ENCODE data around the gene ENOX2.

GRCh38 chrX:130896026-130896425 is 7.0 kb downstream of the ENOX2 start:
- TF ChIP-seq POLR2A (IDR thresholded peaks at IDR 0.05; ENCODE audit: low read depth, low read length) (no peak), TAF1 (IDR thresholded peaks at IDR 0.05; ENCODE audit: low read depth, low read length) (no peak), POLR2AphosphoS5 (IDR thresholded peaks at IDR 0.05; ENCODE audit: low read depth, low read length) (no peak)
